Cortex of kidney (tissue), 1 donor: ENCODE results near the gene CCDC8.
"Not testable (repeated sequence)": the region's sequence is repeated elsewhere in the genome, so short reads cannot be mapped to it uniquely, and the experiment has no call there.

Experiments
- DNase-seq: peaks from one replicate; lab custom pipeline; 2025; lab: John Stamatoyannopoulos, UW

CCDC8 gene

GRCh38 chr19:46383171-46383815 is 30.1 kb downstream of the CCDC8 start:
- DNase-seq: no peak

- no peak for DNase-seq
Observed at GRCh38 chr19:46381756-46382345, 31.5 kb downstream of the CCDC8 start.

GRCh38 chr19:46381346-46381745 is 32.0 kb downstream of the CCDC8 start:
- DNase-seq: no peak

- no peak for DNase-seq
Observed at GRCh38 chr19:46380690-46381089, 32.7 kb downstream of the CCDC8 start.

- DNase-seq: no peak
Observed at GRCh38 chr19:46378268-46378667, 35.1 kb downstream of the CCDC8 start.

- no peak for DNase-seq
Observed at GRCh38 chr19:46376241-46377153, 36.9 kb downstream of the CCDC8 start.

- DNase-seq: not testable (repeated sequence)
Observed at GRCh38 chr19:46375476-46376067, 37.8 kb downstream of the CCDC8 start.

- no peak for DNase-seq
Observed at GRCh38 chr19:46374536-46375475, 38.6 kb downstream of the CCDC8 start.

GRCh38 chr19:46373491-46374359 is 39.6 kb downstream of the CCDC8 start:
- DNase-seq: no peak

GRCh38 chr19:46372901-46373490 is 40.4 kb downstream of the CCDC8 start:
- DNase-seq: no peak

GRCh38 chr19:46371371-46371901 is 41.9 kb downstream of the CCDC8 start:
- no peak for DNase-seq

- no peak for DNase-seq
Observed at GRCh38 chr19:46369817-46370216, 43.5 kb downstream of the CCDC8 start.

GRCh38 chr19:46368116-46368515 is 45.2 kb downstream of the CCDC8 start:
- DNase-seq: no peak

- no peak for DNase-seq
Observed at GRCh38 chr19:46367426-46367825, 45.9 kb downstream of the CCDC8 start.

- DNase-seq: no peak
Observed at GRCh38 chr19:46366620-46367292, 46.6 kb downstream of the CCDC8 start.

- no peak for DNase-seq
Observed at GRCh38 chr19:46365561-46365960, 47.8 kb downstream of the CCDC8 start.

GRCh38 chr19:46364359-46364758 is 49.0 kb downstream of the CCDC8 start:
- DNase-seq: no peak

- no peak for DNase-seq
Observed at GRCh38 chr19:46361915-46362314, 51.4 kb downstream of the CCDC8 start.
